Measurements from ENCODE around the gene ANKS1B. TPM values are rescaled to one million over a fixed set of nuclear protein-coding genes. Genes with fewer than 3 reads are reported as not detected.

The ANKS1B gene
- total and polyA plus RNA-seq, 7 donors, result 1.0 to 57.3 (median 30.1) TPM; not detected in 1

- Histone ChIP-seq H3K4me1 (peaks cover 0 to 19% (median 10%) of the 10 kb centered on the region in 4 donors), H3K27me3 (no peaks in the 10 kb centered on the region), H3K36me3 (peaks cover 0 to 7% (median 0%) of the 10 kb centered on the region in 4 donors), H3K27ac (peak overlapping the region in 2 of 4 donors; percentile 3 to 30), H3K4me3 (no peak overlapping the region), H3K9me3 (no peaks in the 10 kb centered on the region)
- TF ChIP-seq EP300 (IDR thresholded peaks at IDR 0.05), result no peak
- TF ChIP-seq, protein P1, sequence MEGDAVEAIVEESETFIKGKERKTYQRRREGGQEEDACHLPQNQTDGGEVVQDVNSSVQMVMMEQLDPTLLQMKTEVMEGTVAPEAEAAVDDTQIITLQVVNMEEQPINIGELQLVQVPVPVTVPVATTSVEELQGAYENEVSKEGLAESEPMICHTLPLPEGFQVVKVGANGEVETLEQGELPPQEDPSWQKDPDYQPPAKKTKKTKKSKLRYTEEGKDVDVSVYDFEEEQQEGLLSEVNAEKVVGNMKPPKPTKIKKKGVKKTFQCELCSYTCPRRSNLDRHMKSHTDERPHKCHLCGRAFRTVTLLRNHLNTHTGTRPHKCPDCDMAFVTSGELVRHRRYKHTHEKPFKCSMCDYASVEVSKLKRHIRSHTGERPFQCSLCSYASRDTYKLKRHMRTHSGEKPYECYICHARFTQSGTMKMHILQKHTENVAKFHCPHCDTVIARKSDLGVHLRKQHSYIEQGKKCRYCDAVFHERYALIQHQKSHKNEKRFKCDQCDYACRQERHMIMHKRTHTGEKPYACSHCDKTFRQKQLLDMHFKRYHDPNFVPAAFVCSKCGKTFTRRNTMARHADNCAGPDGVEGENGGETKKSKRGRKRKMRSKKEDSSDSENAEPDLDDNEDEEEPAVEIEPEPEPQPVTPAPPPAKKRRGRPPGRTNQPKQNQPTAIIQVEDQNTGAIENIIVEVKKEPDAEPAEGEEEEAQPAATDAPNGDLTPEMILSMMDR (IDR thresholded peaks at IDR 0.05), result peak in 3 of 4 experiments; percentile 18 to 54 (median 49)
- intact Hi-C loops (cut with DNase I), result loop anchor here (2.0 kb wide), 1 partner anchor 300 kb away; no protein-coding TSS in a partner anchor
- 41 to 47% methylated on average over 6 of the region's 6 CpGs for WGBS, 2 donors
- peak; percentile 71 for DNase-seq
Measured at GRCh38 chr12:98698603-98699463, 1285.9 kb downstream of the ANKS1B start.

DNA sequence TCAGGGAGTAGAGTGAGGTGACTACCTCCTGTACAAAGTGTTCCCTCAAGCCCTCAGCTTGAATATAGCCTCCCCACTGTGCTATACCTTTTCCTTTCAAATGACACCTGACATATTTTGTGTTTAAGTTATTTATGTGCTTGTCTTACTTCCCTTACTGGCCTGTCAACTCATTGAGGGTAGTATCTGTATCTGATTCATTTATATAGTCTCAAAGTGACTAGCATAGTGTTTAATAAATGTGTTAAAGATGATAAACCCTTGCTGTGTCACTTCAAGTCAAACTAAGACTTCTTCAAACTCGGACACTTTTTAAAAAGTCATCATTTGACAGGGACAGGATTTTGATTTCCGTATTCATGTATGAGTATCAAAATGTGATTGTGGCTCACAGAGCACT, 1287.5 kb downstream of the ANKS1B start:
- H3K4me1 ChIP-seq, result peaks cover 0 to 19% (median 10%) of the 10 kb centered on the region in 4 donors
- no peaks in the 10 kb centered on the region for H3K9me3 ChIP-seq
- no peak for DNase-seq
- H3K4me3 ChIP-seq, result no peak overlapping the region
- TF ChIP-seq EP300 (IDR thresholded peaks at IDR 0.05) (no peak), POLR2AphosphoS5 (IDR thresholded peaks at IDR 0.05) (no peak), POLR2A (IDR thresholded peaks at IDR 0.05) (no peak)
- no peaks in the 10 kb centered on the region for H3K27me3 ChIP-seq
- H3K27ac ChIP-seq, result no peak overlapping the region
- intact Hi-C loops (cut with DNase I), result no loop called here
- peaks cover 0 to 7% (median 0%) of the 10 kb centered on the region in 4 donors for H3K36me3 ChIP-seq
- 90 to 93% methylated on average over 2 of the region's 2 CpGs for WGBS, 2 donors

DNA sequence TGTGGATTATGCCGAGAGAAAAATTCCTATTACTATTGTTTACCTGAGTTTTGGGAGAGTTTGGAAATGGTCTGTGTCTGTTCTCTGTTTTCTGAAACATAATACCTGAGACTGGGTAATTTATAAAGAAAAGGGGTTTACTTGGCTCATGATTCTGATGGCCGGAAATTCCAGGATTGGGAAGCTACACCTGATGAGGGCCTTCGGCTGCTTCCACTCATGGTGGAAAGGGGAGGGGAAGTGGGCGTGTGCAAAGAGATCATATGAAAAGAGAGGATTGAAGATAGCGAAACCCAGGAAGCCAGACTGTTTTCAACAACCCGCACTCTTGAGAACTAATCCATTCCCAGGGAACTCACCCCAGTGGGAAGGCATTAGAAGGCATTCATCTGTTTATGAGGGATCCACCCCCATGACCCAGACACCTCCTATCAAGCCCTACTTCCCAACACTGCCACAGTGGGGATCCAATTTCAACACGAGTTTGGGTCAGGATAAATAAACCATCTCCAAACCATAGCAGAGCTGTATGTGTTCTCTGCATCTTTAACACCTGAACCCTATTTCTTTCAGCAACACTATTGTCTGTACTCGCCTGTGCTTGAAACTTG, 1288.6 kb downstream of the ANKS1B start:
- 89 to 90% methylated on average over 8 of the region's 8 CpGs for WGBS, 2 donors
- peaks cover 0 to 15% (median 0%) of the 10 kb centered on the region in 4 donors for H3K36me3 ChIP-seq
- no peaks in the 10 kb centered on the region for H3K9me3 ChIP-seq
- H3K4me3 ChIP-seq, result no peak overlapping the region
- H3K27me3 ChIP-seq, result no peaks in the 10 kb centered on the region
- H3K4me1 ChIP-seq, result peaks cover 0 to 19% (median 10%) of the 10 kb centered on the region in 4 donors
- TF ChIP-seq, protein P1 (IDR thresholded peaks at IDR 0.05), result no peak
- TF ChIP-seq POLR2AphosphoS5 (IDR thresholded peaks at IDR 0.05) (no peak), EP300 (IDR thresholded peaks at IDR 0.05) (no peak), POLR2A (IDR thresholded peaks at IDR 0.05) (no peak)
- H3K27ac ChIP-seq, result no peak overlapping the region
- intact Hi-C loops (cut with DNase I), result no loop called here
- no peak for DNase-seq

- H3K4me1 ChIP-seq, result no peaks in the 10 kb centered on the region
- no peak overlapping the region for H3K4me3 ChIP-seq
- no peak for DNase-seq
- intact Hi-C loops (cut with DNase I), result no loop called here
- no peak for TF ChIP-seq POLR2AphosphoS5 (IDR thresholded peaks at IDR 0.05)
- TF ChIP-seq EP300 (IDR thresholded peaks at IDR 0.05), result no peak
- TF ChIP-seq, protein P1 (IDR thresholded peaks at IDR 0.05), result no peak
- TF ChIP-seq POLR2A (IDR thresholded peaks at IDR 0.05), result no peak
- peaks cover 0 to 52% (median 8%) of the 10 kb centered on the region in 4 donors for H3K36me3 ChIP-seq
- no peak overlapping the region for H3K27ac ChIP-seq
- no peaks in the 10 kb centered on the region for H3K9me3 ChIP-seq
- no peaks in the 10 kb centered on the region for H3K27me3 ChIP-seq
Measured at GRCh38 chr12:98691351-98691750, 1293.4 kb downstream of the ANKS1B start.

DNA sequence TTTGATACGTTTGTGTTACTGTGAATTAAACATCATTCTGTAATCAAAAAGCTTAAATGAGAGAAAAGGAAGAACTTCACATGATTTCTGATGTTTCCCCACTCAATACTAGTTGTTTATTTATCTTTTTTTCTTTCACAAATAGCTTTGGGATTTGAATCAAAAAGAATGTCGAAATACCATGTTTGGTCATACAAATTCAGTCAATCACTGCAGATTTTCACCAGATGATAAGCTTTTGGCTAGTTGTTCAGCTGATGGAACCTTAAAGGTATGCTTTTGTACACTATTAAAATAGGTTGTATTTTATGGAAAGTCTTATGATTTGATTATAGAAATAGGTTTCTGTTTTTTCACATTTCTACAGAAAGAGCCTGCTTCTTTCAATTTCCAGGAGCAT, 1298.1 kb downstream of the ANKS1B start:
- H3K36me3 ChIP-seq, result peaks cover 7 to 91% (median 25%) of the 10 kb centered on the region in 4 donors
- TF ChIP-seq, protein P1 (IDR thresholded peaks at IDR 0.05), result no peak
- no peak for TF ChIP-seq POLR2AphosphoS5 (IDR thresholded peaks at IDR 0.05)
- no peak for TF ChIP-seq POLR2A (IDR thresholded peaks at IDR 0.05)
- TF ChIP-seq EP300 (IDR thresholded peaks at IDR 0.05), result no peak
- no peak for DNase-seq
- intact Hi-C loops (cut with DNase I), result no loop called here
- 86 to 89% methylated on average over 2 of the region's 2 CpGs for WGBS, 2 donors
- no peak overlapping the region for H3K4me3 ChIP-seq
- H3K27me3 ChIP-seq, result no peaks in the 10 kb centered on the region
- no peak overlapping the region for H3K27ac ChIP-seq
- H3K4me1 ChIP-seq, result no peaks in the 10 kb centered on the region
- no peaks in the 10 kb centered on the region for H3K9me3 ChIP-seq
